Measurements from ENCODE around the gene ZNF225.
"Not testable (repeated sequence)": the region's sequence is repeated elsewhere in the genome, so short reads cannot be mapped to it uniquely, and the experiment has no call there.

Gene ZNF225
- total RNA-seq = 1.2 to 7.2 (median 6.3) reads per million in 4 donors

DNA sequence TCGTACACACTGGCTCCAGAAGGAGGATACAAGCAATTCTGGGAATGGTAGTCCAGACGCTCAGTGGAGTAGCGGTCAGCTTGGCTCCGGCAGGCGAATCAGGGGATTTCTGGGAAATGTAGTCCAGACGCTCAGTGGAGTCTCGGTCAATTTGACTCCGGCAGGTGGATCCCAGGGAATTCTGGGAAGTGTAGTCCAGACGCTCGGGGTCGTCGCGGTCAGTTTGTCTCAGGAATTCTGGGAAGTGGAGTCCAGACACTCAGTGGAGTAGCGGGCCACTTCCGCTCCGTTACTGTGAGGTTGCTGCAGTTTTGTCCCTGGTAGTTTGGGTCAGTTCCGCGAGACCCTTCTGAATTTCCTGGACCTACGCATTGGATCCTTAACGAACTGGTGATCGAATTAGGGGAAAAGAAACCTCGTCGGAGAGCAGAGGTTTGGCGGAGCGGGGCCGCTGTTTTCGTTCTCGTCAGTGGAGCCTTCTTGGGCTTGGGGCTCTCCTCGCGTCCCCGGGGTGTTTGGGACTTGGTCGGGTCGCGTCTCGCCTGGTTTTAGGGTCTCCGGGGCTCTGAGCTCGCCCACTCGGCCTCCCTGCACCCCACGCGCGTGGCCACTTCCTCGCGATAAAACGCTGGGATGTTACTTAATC, at the start of gene ZNF225:
ZNF225 (plus strand) TSS at position 262 of the 646 bp plus-strand sequence. CDS start 2,429 bp downstream, outside the sequence.
- DNase-seq = peak; percentile 61 to 93 (median 74)

DNA sequence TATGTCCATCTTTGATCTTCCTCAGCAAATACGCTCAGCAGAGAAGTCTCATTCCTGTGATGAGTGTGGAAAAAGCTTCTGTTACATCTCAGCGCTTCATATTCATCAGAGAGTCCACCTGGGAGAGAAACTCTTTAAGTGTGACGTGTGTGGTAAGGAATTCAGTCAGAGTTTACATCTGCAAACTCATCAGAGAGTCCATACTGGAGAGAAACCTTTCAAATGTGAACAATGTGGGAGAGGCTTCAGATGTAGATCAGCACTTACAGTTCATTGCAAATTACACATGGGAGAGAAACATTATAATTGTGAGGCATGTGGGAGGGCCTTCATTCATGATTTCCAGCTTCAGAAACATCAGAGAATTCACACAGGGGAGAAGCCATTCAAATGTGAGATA, 46.9 kb upstream of the ZNF225 start:
- DNase-seq = no peak

DNA sequence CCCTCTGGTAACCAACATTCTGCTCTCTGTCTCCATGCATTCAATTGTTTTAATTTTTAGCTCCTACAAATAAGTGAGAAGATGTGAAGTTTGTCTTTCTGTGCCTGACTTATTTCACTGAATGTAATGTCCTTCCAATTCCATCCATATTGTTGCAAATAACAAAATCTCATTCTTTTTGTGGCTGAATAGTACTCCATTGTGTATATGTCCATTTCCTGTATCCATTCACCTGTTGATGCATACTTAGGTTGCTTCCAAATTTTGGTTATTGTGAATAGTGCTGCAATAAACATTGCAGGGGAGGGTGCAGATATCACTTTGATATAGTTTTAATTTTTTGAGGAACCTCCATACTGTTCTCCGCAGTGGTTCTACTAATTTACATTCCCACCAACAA, 43.8 kb upstream of the ZNF225 start:
- no peak for DNase-seq

DNA sequence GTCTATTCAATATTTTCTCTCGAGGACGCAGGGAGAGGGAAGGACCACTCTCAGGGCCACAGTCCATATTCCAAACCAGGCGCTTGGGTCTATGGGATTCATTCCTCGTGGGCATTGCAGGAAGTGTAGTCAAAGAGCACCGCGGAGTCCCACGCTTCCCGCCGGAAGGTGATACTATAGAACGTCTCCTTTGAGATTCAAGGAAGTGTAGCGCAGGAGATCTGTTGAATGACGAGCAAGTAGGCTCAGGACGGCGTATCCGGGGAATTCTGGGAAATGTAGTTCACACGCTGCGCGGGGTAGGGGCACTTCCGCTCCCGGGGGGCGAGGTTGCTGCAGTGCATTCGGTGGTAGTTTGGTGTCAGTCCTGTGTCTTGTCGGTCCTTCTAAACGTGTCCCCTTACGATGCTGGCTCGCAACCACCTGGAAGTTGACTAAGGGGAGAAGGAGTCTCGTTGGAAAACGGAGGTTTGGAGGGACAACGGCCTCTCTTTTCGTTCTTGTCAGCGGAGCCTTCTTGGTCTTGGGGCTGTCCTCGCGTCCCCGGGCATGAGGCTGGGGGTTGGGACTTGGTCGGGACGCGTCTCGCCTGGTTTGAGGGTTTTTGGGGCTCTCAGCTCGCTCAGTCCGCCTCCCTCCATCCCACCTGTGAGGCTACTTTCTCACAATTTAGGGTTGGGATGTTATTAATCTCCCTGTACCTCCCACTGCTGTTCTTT, 41.2 kb upstream of the ZNF225 start, which contains the start of gene ZNF284:
ZNF284 (plus strand) TSS at position 336 of the 719 bp plus-strand sequence. CDS start 4,231 bp downstream, outside the sequence.
- peak; percentile 52 to 82 (median 74) for DNase-seq

DNA sequence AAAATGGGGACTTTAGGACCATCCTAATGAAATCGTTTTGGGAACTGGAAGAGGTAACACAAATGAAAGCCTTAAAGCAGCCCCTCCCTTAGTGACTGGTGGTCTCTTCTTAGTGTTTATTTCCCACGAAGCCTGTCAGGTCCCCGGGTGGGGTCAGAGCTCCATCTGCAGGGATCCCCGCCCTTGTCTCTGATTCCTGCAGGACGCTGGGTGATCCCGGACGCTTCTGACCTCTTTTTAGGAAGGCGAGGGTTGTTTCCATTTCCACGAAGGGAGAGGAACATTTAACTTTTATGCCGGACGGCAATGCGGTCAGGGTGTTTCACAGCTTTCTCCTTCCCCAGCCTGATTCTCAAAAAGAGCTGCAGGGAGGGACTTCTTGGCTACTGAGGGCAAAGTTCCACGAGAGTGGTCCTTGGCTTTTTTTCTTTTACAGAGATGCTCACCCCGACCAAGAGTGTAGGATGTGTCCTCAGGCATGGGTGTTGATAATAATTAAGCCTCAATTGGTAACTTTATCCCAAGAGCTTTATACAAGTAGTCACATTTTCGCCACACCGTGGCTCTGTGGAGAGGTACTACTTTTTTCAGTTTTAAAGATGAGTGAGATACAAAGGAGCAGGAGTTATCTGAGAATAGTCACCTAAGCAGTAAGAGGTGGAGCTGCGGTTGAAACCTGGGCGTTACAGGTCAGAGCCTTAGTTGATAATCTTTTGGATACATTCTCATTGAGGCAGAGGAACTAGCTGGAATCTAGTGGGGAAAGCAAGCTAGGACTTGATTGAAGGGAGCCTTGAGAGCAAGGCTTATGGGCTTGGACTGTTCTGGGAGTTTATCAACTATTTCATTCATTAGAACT, 40.4 kb upstream of the ZNF225 start:
- DNase-seq = no peak

DNA sequence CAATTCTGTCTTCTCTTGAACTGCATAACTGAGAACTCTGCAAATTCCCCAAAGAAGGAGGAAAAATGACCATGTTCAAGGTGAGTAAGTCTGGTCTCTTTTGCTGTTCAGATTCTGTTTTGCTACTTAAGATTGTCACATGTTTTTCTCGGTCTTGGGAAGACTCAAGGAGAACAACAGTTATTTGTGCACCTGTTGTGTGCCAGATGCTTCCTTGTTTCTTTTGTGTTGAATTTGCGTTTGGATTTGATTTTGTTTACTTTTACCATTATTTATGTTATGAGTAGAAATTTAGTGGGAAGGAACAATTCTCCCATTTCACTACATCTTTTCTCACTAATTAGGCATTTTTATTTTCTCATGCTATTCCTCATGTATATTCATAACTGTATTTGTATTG, 36.9 kb upstream of the ZNF225 start:
- DNase-seq = no peak

DNA sequence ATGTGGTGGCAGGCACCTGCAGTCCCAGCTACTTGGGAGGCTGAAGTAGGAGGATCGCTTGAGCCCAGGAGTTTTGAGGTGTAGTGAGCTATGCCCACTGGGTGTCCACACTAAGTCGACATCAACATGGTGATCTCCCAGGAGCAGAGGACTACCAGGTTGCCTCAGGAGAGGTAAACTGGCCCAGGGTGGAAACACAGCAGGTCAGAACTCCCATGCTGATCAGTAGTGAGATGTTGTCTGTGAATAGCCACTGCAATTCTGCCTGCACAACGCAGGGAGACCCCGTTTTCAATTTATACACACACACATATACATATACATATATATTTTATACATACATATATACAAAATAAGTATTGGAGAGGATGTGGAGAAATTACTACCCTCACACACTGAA, 21.1 kb upstream of the ZNF225 start:
- DNase-seq = no peak

DNA sequence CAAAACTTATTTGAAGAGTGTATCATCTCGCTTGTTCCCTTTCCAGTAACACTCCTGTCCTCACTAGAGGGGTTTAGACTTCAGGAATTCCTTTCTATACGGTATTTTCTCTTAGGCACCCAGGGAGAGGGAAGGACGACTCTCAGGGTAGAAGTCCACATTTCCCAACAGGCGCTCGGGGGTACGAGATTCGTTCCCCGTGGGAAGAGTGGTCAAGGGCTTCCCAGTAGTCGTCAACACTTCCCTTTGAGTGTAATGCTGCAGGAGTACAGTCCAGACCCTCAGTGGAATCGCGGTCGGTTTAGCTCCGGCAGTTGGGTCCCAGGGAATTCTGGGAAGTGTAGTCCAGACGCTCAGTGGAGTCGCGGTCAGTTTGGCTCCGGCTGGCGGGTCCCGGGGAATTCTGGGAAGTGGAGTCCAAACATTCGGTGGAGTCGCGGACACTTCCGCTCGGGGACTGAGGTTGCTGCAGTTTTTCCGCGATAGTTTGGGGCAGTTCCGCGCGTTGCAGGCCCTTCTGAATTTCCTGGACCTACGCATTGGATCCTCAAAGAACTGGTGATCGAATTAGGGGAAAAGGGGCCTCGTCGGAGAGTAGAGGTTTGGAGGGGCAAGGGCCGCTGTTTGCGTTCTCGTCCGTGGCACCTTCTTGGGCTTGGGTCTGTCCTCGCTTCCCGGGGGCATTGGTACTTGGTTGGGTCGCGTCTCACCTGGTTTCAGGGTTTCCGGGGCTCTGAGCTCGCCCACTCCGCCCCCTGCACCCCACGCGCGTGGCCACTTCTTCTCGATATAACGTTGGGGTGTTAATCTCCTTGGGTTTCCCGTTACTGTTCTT, 19.1 kb upstream of the ZNF225 start, which contains the start of gene ZNF224:
ZNF224 (plus strand) TSS at position 431 of the 835 bp plus-strand sequence. CDS start 3,513 bp downstream, outside the sequence.
- peak; percentile 59 to 89 (median 74) for DNase-seq

DNA sequence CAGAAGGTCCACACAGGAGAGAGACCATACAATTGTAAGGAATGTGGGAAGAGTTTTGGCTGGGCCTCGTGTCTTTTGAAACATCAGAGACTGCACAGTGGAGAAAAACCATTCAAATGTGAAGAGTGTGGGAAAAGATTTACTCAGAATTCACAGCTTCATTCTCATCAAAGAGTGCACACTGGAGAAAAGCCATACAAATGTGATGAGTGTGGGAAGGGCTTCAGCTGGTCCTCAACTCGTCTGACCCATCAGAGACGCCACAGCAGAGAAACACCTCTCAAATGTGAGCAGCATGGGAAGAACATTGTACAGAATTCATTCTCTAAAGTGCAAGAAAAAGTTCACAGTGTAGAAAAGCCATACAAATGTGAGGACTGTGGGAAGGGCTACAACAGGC, 5.4 kb upstream of the ZNF225 start:
- DNase-seq = no peak

DNA sequence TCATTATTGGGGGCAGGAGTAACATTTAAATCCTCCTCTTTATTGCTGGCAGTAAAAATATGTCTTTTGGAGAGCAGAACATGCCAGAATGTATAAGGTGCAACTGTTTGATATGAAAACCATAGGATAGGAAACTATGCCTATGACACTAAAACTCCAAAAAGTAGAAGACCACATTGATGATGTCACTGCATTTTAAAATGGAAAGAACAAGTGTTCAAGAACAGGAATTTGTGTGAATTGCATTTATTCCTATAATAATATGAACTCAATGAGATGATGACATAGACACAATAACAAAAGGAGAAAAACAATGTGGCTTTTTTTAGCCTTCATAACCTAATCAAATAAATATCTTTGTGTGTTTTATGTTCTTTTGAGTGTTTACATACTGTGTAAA, 3.7 kb upstream of the ZNF225 start:
- no peak for DNase-seq

DNA sequence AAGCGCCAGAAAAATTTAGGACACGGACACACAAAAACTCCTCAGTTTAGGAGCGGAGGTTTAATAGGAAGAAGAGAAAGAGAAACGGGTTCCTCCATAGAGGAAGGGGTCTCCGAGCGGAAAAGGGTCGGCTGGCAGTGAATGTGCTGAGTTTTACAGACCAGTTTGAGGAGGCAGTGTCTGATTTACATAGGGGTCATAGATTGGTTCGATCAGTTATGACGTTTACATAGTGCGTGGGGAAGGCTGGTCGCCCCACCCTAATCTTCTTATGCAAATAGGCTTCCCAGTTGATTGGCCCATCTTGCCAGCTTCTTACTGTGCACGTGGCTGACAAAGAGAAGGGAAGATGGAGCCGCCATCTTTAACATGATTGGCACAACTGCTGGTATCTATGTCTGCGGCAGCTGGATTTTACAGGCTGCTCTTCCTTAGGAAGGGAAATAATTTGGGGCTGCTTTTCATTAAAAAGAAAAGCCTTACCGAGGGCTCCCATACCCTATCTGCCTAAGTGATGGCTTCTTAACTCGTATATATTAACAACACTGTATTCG, 1.2 kb upstream of the ZNF225 start:
- DNase-seq = peak in 1 of 5 donors; percentile 8

DNA sequence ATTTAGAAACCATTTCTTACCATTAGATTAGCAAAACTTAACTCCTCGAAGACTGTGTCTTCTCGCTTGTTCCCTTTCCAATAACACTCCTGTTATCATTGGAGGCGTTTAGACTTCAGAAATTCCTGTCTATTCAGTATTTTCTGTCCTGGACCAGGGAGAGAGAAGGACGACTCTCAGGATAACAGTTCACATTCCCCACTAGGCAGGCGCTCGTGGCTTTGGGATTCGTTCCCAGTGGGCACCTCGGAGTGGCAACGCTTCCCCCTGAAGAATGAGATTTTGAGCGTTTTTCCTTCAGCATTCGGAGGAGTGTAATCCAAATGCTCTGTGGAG, 429 bp upstream of the ZNF225 start:
- DNase-seq = no peak

DNA sequence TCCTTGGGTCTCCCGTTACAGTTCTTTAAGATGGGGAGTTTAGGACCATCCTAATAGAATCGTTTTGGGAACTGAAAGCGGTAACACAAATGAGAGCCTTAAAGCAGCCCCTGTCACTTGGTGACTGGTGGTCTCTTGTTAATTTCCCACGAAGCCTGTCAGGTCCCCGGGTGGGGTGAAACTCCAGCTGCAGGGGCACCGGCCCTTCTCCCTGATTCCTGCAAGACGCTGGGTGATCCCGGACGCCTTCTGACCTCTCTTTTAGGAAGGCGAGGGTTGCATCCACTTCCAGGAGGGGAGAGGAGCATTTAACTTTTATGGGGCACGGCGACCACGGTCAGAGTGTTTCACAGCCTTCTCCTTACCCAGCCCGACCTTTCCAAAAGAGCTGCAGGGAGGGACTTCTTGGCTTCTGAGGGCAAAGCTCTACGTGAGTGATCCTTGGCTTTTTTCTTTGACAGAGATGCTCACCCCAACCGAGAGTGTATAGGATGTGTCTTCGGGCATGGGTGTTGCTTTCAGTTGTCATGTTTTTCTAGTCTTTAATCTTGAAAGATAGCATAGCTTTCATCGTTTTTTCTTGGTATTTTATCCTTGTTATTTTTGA, 688 bp downstream of the ZNF225 start:
- DNase-seq = no peak

DNA sequence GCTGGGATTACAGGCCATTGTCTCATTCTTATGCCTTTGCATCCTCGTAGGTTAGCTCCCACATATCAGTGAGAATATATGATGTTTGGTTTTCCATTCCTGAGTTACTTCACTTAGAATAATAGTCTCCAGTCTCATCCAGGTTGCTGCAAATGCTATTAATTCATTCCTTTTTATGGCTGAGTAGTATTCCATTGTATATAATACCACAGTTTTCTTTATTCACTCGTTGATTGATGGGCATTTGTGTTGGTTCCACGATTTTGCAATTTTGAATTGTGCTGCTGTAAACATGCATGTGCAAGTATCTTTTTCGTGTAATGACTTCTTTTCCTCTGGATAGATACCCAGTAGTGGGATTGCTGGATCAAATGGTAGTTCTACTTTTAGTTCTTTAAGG, 8.0 kb downstream of the ZNF225 start:
- DNase-seq = not testable (repeated sequence)

DNA sequence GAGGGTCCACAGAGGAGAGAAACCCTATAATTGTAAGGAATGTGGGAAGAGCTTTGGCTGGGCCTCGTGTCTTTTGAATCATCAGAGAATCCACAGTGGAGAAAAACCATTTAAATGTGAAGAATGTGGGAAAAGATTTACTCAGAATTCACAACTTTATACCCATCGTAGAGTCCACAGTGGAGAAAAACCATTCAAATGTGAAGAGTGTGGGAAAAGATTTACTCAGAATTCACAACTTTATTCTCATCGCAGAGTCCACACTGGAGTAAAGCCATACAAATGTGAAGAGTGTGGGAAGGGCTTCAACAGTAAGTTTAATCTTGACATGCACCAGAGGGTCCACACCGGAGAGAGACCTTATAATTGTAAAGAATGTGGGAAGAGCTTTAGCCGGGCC, 18.8 kb downstream of the ZNF225 start:
- DNase-seq = no peak

DNA sequence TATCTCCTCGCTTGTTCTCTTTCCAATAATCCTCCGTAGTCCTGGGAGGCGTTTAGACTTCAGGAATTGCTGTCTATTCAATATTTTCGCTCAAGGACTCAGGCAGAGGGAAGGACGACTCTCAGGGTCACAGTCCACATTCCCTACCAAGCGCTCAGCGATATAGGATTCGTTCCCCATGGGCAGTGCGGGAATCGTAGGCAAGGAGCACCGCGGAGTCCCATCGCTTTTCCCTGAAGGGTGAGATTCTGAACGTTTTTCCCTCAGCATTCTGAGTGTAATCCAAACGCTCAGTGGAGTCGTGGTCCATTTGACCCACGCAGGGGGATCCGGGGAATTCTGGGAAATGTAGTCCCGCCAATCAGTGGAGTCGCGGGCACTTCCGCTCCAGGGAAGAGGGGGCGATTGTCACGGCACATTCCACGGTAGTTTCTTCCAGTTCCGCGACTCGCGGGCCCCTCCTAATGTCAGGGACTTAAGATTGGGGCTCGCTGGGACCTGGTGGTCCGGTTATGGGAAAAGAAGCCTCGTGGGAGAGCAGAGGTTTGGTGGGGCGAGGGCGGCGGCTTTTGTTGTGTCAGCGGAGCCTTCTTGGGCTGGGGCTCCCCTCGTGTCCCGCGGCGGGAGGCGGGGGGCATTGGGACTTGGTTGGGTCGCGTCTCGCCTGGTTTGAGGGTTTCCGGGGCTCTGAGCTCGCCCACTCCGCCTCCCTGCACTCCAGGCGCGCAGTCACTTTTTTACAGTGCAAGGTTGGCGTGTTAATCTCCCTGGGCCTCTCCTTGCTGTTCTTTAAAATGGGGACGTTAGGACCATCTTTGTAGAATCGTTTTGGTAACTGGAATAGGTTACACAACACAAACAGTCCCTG, 28.2 kb downstream of the ZNF225 start, which contains the start of gene ZNF234:
ZNF234 (plus strand) TSS at position 364 of the 868 bp plus-strand sequence. CDS start 3,079 bp downstream, outside the sequence.
- DNase-seq = peak; percentile 32 to 73 (median 53)

DNA sequence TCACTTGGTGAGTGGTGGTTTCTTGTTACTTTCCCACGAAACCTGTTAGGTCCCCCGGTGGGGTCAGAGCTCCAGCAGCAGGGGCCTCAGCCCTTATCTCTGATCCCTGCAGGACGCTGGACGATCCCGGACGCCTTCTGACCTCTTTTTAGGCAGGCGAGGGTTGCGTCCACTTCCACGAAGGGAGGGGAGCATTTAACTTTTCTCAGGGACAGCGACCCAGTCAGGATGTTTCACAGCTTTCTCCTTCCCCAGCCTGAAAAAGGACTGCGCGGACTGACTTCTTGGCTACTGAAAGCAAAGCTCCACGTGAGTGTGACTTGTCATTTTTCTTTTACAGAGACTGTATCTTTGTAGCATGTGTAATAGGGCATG, 28.8 kb downstream of the ZNF225 start:
- DNase-seq = no peak

DNA sequence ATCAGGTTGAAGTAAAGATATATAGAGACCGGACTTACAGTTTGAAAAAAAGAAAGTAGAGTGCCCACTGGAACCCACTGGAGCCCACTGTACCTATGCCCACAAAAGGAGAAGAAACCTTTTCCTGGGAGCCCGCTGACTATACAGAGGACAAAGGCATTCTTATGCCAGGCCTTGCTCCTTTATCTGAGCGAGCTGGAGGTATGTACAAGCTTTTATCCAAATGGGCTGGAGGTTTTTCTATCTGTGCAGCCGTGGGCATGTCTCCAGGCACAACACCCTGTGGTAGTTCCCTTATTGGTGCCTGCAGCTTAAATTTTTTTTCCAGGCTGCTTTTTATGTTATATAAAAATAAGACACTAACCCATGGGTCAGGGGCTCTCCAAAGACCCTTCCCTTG, 36.6 kb downstream of the ZNF225 start:
- DNase-seq = no peak

DNA sequence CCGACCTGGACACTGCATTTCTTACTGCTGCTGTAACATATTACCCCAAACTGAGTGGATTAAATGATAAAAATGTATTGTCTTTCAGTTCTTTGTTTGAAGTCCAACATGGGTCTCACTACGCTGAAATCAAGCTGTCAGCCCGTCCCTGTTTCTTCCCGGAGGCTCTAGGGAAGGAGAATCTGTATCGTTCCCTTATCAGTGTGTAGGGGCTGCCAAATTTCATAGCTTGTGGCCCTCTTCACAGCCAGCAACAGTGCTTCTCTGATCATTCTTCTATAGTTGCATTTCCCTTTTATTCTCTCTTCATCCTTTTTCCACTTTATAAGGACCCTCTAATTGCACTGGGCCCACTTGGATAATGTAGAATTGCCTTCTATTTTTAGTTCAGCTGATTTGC, 38.3 kb downstream of the ZNF225 start:
- no peak for DNase-seq

DNA sequence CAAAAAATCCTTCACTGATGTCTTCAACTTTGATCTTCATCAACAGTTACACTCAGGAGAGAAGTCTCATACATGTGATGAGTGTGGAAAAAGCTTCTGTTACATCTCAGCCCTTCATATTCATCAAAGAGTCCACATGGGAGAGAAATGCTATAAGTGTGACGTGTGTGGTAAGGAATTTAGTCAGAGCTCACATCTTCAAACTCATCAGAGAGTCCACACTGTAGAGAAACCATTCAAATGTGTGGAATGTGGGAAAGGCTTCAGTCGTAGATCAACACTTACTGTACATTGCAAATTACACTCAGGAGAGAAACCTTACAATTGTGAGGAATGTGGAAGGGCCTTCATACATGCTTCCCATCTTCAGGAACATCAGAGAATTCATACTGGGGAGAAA, 43.3 kb downstream of the ZNF225 start:
- DNase-seq = no peak

All from T-helper 1 cell (primary cell).